NB4 (cell line): ENCODE results near the gene PTGER1.

ENCODE experiments used
- CTCF ChIP-seq: IDR thresholded peaks from one replicate; pipeline ENCODE4 v1.5.1; 2012; ENCODE audit warnings: low read depth, low read length
- MAX ChIP-seq: IDR thresholded peaks from 2 replicates; pipeline ENCODE4 v1.6.1; 2011; ENCODE audit warnings: low read depth, low read length
- MYC ChIP-seq: IDR thresholded peaks from 2 replicates; pipeline ENCODE4 v1.6.1; 2011; ENCODE audit warnings: low read depth, low read length
- POLR2A ChIP-seq: IDR thresholded peaks from 2 replicates; pipeline ENCODE4 v1.6.1; 2011; ENCODE audit warnings: mild to moderate bottlenecking; ENCODE audit not compliant: insufficient read length; ENCODE audit errors: extremely low read depth

- no peak for TF ChIP-seq POLR2A
- TF ChIP-seq MAX = no peak
- no peak for TF ChIP-seq CTCF
- no peak for TF ChIP-seq MYC
Measured at GRCh38 chr19:14516746-14517438, 41.7 kb upstream of the PTGER1 start.
